SK-N-SH (cell line): Measurements from ENCODE around the gene SLC6A3. TPM values are rescaled to one million over a fixed set of nuclear protein-coding genes. Genes with fewer than 3 reads are reported as not detected.

ENCODE experiments used
- CTCF ChIA-PET: fragments of 300-600, 350-600 bp; formaldehyde crosslinking; extraction: SDS; loops from one replicate; lab custom pipeline; 2021; lab: Yijun Ruan, JAX
- POLR2A ChIA-PET: fragments of 350-600 bp; sonication (Branson Sonifier 250); formaldehyde crosslinking; extraction: SDS; loops from one replicate; lab custom pipeline; 2020; ENCODE audit warnings: antibody characterized with exemption, inconsistent platforms; lab: Yijun Ruan, JAX
- DNase-seq: peaks from one replicate; pipeline ENCODE4 v3.0.0; 2012
- H2AFZ ChIP-seq: fragments of 200-600 bp; sonication (generic); 2 replicates; pipeline ENCODE4 v1.8.1; 2016; ENCODE audit warnings: antibody characterized with exemption, mild to moderate bottlenecking, low read depth
- H3F3A ChIP-seq: fragments of 200-600 bp; sonication (generic); replicated peaks from 2 replicates; pipeline ENCODE3; 2016; ENCODE audit warnings: antibody characterized with exemption, mild to moderate bottlenecking; ENCODE audit not compliant: insufficient read depth
- H3K27ac ChIP-seq, 2 experiments: fragments of 200-500 bp in 1 of 2; fragments of 200-600 bp in 1 of 2; sonication (Bioruptor generic) in 1 of 2; sonication (generic), shearing (Covaris generic) in 1 of 2; 2 replicates each; pipeline versions ENCODE4 v1.5.1 to v1.6.1; 2014 to 2016; ENCODE audit warnings: low read depth in 2 of 2, inconsistent platforms in 1 of 2, low read length in 1 of 2, mild to moderate bottlenecking in 1 of 2, mixed read lengths in 1 of 2
- H3K27me3 ChIP-seq: fragments of 200-600 bp; sonication (generic), shearing (Covaris generic); 2 replicates; pipeline ENCODE4 v1.6.1; 2016; ENCODE audit warnings: mixed run types; ENCODE audit not compliant: insufficient read depth
- H3K36me3 ChIP-seq, 2 experiments: fragments of 200-500 bp in 1 of 2; fragments of 200-600 bp in 1 of 2; sonication (Bioruptor generic) in 1 of 2; sonication (generic) in 1 of 2; replicated peaks in 1 of 2; 2 replicates each; pipeline versions ENCODE3 to v1.5.1; 2014 to 2016; ENCODE audit warnings: low read length in 1 of 2, mild to moderate bottlenecking in 1 of 2; ENCODE audit not compliant: insufficient read depth in 2 of 2, control insufficient read depth in 1 of 2
- H3K4me1 ChIP-seq, 2 experiments: fragments of 200-500 bp in 1 of 2; fragments of 200-600 bp in 1 of 2; sonication (Bioruptor generic) in 1 of 2; sonication (generic), shearing (Covaris generic) in 1 of 2; 2 replicates each; pipeline versions ENCODE4 v1.5.1 to v1.6.1; 2014 to 2016; ENCODE audit warnings: low read depth in 1 of 2, low read length in 1 of 2, mixed run types in 1 of 2; ENCODE audit not compliant: insufficient read depth in 2 of 2, control insufficient read depth in 1 of 2
- H3K4me2 ChIP-seq: fragments of 200-600 bp; sonication (generic), shearing (Covaris generic); 2 replicates; pipeline ENCODE4 v1.6.1; 2017; ENCODE audit warnings: mixed run types
- H3K4me3 ChIP-seq, 2 experiments: fragments of 200-500 bp in 1 of 2; fragments of 200-600 bp in 1 of 2; sonication (Bioruptor generic) in 1 of 2; sonication (generic), shearing (Covaris generic) in 1 of 2; 2 replicates each; pipeline versions ENCODE4 v1.5.1 to v1.8.1; 2014 to 2016; ENCODE audit warnings: low read depth in 2 of 2, inconsistent platforms in 1 of 2, low read length in 1 of 2, mild to moderate bottlenecking in 1 of 2, mixed read lengths in 1 of 2, moderate library complexity in 1 of 2
- H3K79me2 ChIP-seq: fragments of 200-600 bp; sonication (generic); 2 replicates; pipeline ENCODE4 v1.8.1; 2017; ENCODE audit warnings: mild to moderate bottlenecking; ENCODE audit not compliant: insufficient read depth
- H3K9ac ChIP-seq: fragments of 200-600 bp; sonication (generic); 2 replicates; pipeline ENCODE4 v1.6.1; 2017; ENCODE audit warnings: mixed run types
- H3K9me2 ChIP-seq: fragments of 200-600 bp; sonication (generic); 2 replicates; pipeline ENCODE4 v1.6.1; 2017; ENCODE audit warnings: mixed run types
- H3K9me3 ChIP-seq: fragments of 200-600 bp; sonication (generic); 2 replicates; pipeline ENCODE4 v1.6.1; 2017; ENCODE audit warnings: mixed run types, mild to moderate bottlenecking, moderate library complexity
- H4K20me1 ChIP-seq: fragments of 200-600 bp; sonication (generic); 2 replicates; pipeline ENCODE4 v1.6.1; 2017; ENCODE audit warnings: mild to moderate bottlenecking, mixed run types; ENCODE audit not compliant: insufficient read depth
- CHD2 ChIP-seq: fragments of 150-350 bp; IDR thresholded peaks from 2 replicates; pipeline ENCODE4 v1.6.1; 2018; ENCODE audit warnings: low read length; ENCODE audit not compliant: partially characterized antibody
- ELF1 ChIP-seq: IDR thresholded peaks from 2 replicates; pipeline ENCODE4 v1.4.0; 2012
- FOSL2 ChIP-seq: IDR thresholded peaks from 2 replicates; pipeline ENCODE4 v1.4.0; 2012; ENCODE audit warnings: low read depth, mild to moderate bottlenecking, moderate library complexity, borderline replicate concordance
- FOXM1 ChIP-seq: IDR thresholded peaks from 2 replicates; pipeline ENCODE4 v1.4.0; 2012; ENCODE audit warnings: low read depth, mild to moderate bottlenecking
- GABPA ChIP-seq: IDR thresholded peaks from 2 replicates; pipeline ENCODE4 v1.4.0; 2012; ENCODE audit warnings: low read depth, mild to moderate bottlenecking
- GATA2 ChIP-seq: sonication (generic); formaldehyde crosslinking; IDR thresholded peaks from 2 replicates; pipeline ENCODE4 v1.5.0; 2020; ENCODE audit warnings: mild to moderate bottlenecking, missing genetic modification reagents
- JUND ChIP-seq: IDR thresholded peaks from 2 replicates; pipeline ENCODE4 v1.4.0; 2012
- NFIC ChIP-seq: IDR thresholded peaks from 2 replicates; pipeline ENCODE4 v1.4.0; 2012; ENCODE audit warnings: borderline replicate concordance
- NRF1 ChIP-seq: IDR thresholded peaks from 2 replicates; pipeline ENCODE4 v1.6.1; 2012; ENCODE audit warnings: low read depth, mild to moderate bottlenecking, low read length
- POLR2AphosphoS5 ChIP-seq: IDR thresholded peaks from 2 replicates; pipeline ENCODE4 v1.6.1; 2012; ENCODE audit warnings: low read depth, low read length
- RAD21 ChIP-seq: IDR thresholded peaks from 2 replicates; pipeline ENCODE4 v1.6.1; 2012; ENCODE audit warnings: mild to moderate bottlenecking, low read length
- RFX5 ChIP-seq: IDR thresholded peaks from 2 replicates; pipeline ENCODE4 v1.6.1; 2012; ENCODE audit warnings: mild to moderate bottlenecking, improper control_type of control experiment, low read length
- RXRA ChIP-seq: IDR thresholded peaks from 2 replicates; pipeline ENCODE4 v1.4.0; 2012; ENCODE audit warnings: low read depth, mild to moderate bottlenecking, borderline replicate concordance
- SIN3A ChIP-seq: IDR thresholded peaks from 2 replicates; pipeline ENCODE4 v1.6.1; 2012; ENCODE audit warnings: low read depth, mild to moderate bottlenecking, low read length, moderate library complexity, borderline replicate concordance
- SMC3 ChIP-seq: IDR thresholded peaks from 2 replicates; pipeline ENCODE4 v1.6.1; 2012; ENCODE audit warnings: low read depth, low read length, improper control_type of control experiment
- TCF12 ChIP-seq: IDR thresholded peaks from 2 replicates; pipeline ENCODE4 v1.4.0; 2012
- TEAD4 ChIP-seq: IDR thresholded peaks from 2 replicates; pipeline ENCODE4 v1.4.0; 2012; ENCODE audit warnings: mild to moderate bottlenecking, borderline replicate concordance; ENCODE audit not compliant: insufficient read depth
- YY1 ChIP-seq: IDR thresholded peaks from 2 replicates; pipeline ENCODE4 v1.4.0; 2012; ENCODE audit warnings: low read depth, mild to moderate bottlenecking
- WGBS: methylation state at CpG from one replicate; pipeline ENCODE4 v1.1.6; 2017; ENCODE audit warnings: low lambda C conversion rate; 5-methylcytosine and 5-hydroxymethylcytosine counted together
- polyA plus RNA-seq, 3 experiments: library from polyadenylated mRNA; depleted of rRNA; stranded (reverse); fragments of >200 nt; gene quantifications; 2 replicates each; pipeline ENCODE4 v1.2.3, GENCODE V29; 2012
- TF ChIP-seq, protein P1 (sequence below): fragments of 150-350 bp; IDR thresholded peaks from 2 replicates; pipeline ENCODE4 v1.6.1; 2016; ENCODE audit warnings: mild to moderate bottlenecking, low read depth, low read length
- TF ChIP-seq, protein P2 (sequence below): IDR thresholded peaks from 2 replicates; pipeline ENCODE4; 2012
- TF ChIP-seq, protein P3 (sequence below): IDR thresholded peaks from 2 replicates; pipeline ENCODE4 v1.4.0; 2012; ENCODE audit warnings: low read depth, borderline replicate concordance
- TF ChIP-seq, protein P4 (sequence below): fragments of 200-600 bp; sonication (generic); IDR thresholded peaks from 2 replicates; pipeline ENCODE4 v1.6.1; 2017; ENCODE audit warnings: antibody characterized with exemption, mild to moderate bottlenecking, moderate library complexity
- TF ChIP-seq, protein P5 (sequence below): IDR thresholded peaks from 2 replicates; pipeline ENCODE4 v1.4.0; 2012; ENCODE audit warnings: low read depth, borderline replicate concordance

The SLC6A3 gene
- polyA plus RNA-seq, 1 of the 3 experiments (the other 2 are of a cell fraction) = not detected

DNA sequence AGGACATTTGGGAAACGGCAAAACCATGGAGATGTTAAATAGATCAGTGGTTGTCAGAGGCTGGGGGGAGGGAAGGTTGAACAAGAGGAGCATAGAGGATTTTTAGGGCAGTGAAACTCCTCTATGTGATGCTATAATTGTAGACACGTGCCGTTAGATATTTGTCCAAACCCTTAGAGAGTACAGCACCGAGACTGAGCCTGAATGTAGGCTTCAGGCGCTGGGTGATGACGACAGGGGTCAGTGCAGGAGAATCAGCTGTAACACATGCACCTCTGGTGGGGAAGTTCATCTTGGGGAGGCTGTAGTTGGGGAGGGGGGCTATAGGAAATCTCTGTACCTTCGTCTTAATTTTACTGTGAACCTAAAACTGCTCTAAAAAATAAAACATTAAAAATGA is 78.1 kb downstream of the SLC6A3 start:
- no peaks in the 10 kb centered on the region for H3K79me2 ChIP-seq
- H3K4me2 ChIP-seq = no peak overlapping the region
- no peaks in the 10 kb centered on the region for H3F3A ChIP-seq
- peaks cover 80% of the 10 kb centered on the region for H3K27me3 ChIP-seq
- CTCF ChIA-PET = interaction anchor here (0.8 kb wide), 1 partner anchor 278 kb away, joined by 3 read pairs; no protein-coding TSS in a partner anchor
- H3K4me1 ChIP-seq = no peaks in the 10 kb centered on the region
- 6% methylated on average over 7 of the region's 7 CpGs for WGBS
- no peak for DNase-seq
- H2AFZ ChIP-seq = no peak overlapping the region
- no peaks in the 10 kb centered on the region for H4K20me1 ChIP-seq
- TF ChIP-seq POLR2AphosphoS5 = no peak
- TF ChIP-seq FOSL2 = no peak
- TF ChIP-seq, protein P1, sequence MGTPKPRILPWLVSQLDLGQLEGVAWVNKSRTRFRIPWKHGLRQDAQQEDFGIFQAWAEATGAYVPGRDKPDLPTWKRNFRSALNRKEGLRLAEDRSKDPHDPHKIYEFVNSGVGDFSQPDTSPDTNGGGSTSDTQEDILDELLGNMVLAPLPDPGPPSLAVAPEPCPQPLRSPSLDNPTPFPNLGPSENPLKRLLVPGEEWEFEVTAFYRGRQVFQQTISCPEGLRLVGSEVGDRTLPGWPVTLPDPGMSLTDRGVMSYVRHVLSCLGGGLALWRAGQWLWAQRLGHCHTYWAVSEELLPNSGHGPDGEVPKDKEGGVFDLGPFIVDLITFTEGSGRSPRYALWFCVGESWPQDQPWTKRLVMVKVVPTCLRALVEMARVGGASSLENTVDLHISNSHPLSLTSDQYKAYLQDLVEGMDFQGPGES = no peak
- no peak for TF ChIP-seq ELF1
- TF ChIP-seq, protein P2, sequence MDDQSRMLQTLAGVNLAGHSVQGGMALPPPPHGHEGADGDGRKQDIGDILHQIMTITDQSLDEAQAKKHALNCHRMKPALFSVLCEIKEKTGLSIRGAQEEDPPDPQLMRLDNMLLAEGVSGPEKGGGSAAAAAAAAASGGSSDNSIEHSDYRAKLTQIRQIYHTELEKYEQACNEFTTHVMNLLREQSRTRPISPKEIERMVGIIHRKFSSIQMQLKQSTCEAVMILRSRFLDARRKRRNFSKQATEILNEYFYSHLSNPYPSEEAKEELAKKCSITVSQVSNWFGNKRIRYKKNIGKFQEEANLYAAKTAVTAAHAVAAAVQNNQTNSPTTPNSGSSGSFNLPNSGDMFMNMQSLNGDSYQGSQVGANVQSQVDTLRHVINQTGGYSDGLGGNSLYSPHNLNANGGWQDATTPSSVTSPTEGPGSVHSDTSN = no peak
- H3K36me3 ChIP-seq = no peaks in the 10 kb centered on the region
- H3K27ac ChIP-seq = no peak overlapping the region
- no peak overlapping the region for H3K4me3 ChIP-seq
- H3K9me2 ChIP-seq = no peaks in the 10 kb centered on the region
- no peak overlapping the region for H3K9ac ChIP-seq
- H3K9me3 ChIP-seq = no peaks in the 10 kb centered on the region
- POLR2A ChIA-PET = no interaction called here

DNA sequence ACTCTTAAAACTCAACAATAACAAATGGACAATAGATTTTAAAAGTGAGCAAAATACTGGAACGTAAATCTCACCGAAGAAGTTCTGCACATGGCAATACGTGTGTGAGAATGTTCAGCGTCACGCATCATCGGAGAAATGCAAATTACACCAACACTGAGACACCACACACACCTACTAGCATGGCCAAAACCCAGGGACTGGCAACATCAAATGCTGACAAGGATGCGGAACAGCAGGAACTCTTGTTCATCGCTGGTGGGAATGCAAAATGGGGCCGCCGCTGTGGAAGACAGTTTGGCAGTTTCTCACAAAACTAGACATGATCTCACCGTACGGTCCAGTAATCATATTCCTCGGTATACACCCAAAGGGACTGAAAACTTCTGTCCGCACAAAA is 78.7 kb downstream of the SLC6A3 start:
- Histone ChIP-seq H3K27me3 (peaks cover 80% of the 10 kb centered on the region), H3K4me1 (no peaks in the 10 kb centered on the region), H3K36me3 (no peaks in the 10 kb centered on the region), H2AFZ (no peak overlapping the region), H3K27ac (no peak overlapping the region), H3K79me2 (no peaks in the 10 kb centered on the region), H3K4me3 (no peak overlapping the region), H3K9me2 (no peaks in the 10 kb centered on the region), H4K20me1 (no peaks in the 10 kb centered on the region), H3K4me2 (no peak overlapping the region), H3K9ac (no peak overlapping the region), H3F3A (no peaks in the 10 kb centered on the region), H3K9me3 (no peaks in the 10 kb centered on the region)
- ChIA-PET CTCF (no interaction called here), POLR2A (no interaction called here)
- WGBS = 48% methylated on average over 12 of the region's 14 CpGs
- TF ChIP-seq TCF12 = no peak
- TF ChIP-seq NFIC = no peak
- no peak for TF ChIP-seq YY1
- TF ChIP-seq FOSL2 = no peak
- no peak for TF ChIP-seq CHD2
- TF ChIP-seq, protein P3, sequence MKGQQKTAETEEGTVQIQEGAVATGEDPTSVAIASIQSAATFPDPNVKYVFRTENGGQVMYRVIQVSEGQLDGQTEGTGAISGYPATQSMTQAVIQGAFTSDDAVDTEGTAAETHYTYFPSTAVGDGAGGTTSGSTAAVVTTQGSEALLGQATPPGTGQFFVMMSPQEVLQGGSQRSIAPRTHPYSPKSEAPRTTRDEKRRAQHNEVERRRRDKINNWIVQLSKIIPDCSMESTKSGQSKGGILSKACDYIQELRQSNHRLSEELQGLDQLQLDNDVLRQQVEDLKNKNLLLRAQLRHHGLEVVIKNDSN = no peak
- no peak for TF ChIP-seq SMC3
- no peak for TF ChIP-seq JUND
- TF ChIP-seq RAD21 = no peak
- TF ChIP-seq SIN3A = no peak
- TF ChIP-seq, protein P4, sequence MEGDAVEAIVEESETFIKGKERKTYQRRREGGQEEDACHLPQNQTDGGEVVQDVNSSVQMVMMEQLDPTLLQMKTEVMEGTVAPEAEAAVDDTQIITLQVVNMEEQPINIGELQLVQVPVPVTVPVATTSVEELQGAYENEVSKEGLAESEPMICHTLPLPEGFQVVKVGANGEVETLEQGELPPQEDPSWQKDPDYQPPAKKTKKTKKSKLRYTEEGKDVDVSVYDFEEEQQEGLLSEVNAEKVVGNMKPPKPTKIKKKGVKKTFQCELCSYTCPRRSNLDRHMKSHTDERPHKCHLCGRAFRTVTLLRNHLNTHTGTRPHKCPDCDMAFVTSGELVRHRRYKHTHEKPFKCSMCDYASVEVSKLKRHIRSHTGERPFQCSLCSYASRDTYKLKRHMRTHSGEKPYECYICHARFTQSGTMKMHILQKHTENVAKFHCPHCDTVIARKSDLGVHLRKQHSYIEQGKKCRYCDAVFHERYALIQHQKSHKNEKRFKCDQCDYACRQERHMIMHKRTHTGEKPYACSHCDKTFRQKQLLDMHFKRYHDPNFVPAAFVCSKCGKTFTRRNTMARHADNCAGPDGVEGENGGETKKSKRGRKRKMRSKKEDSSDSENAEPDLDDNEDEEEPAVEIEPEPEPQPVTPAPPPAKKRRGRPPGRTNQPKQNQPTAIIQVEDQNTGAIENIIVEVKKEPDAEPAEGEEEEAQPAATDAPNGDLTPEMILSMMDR = no peak
- no peak for TF ChIP-seq RXRA
- no peak for TF ChIP-seq POLR2AphosphoS5
- no peak for TF ChIP-seq GATA2
- TF ChIP-seq TEAD4 = no peak
- TF ChIP-seq, protein P5, sequence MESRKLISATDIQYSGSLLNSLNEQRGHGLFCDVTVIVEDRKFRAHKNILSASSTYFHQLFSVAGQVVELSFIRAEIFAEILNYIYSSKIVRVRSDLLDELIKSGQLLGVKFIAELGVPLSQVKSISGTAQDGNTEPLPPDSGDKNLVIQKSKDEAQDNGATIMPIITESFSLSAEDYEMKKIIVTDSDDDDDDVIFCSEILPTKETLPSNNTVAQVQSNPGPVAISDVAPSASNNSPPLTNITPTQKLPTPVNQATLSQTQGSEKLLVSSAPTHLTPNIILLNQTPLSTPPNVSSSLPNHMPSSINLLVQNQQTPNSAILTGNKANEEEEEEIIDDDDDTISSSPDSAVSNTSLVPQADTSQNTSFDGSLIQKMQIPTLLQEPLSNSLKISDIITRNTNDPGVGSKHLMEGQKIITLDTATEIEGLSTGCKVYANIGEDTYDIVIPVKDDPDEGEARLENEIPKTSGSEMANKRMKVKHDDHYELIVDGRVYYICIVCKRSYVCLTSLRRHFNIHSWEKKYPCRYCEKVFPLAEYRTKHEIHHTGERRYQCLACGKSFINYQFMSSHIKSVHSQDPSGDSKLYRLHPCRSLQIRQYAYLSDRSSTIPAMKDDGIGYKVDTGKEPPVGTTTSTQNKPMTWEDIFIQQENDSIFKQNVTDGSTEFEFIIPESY = no peak
- TF ChIP-seq GABPA = no peak
- TF ChIP-seq FOXM1 = no peak
- no peak for TF ChIP-seq NRF1
- no peak for TF ChIP-seq RFX5
- no peak for DNase-seq
